PFSK-1 (cell line): ENCODE measurements around the gene BTN1A1.

Experiments used
- FOXP2 ChIP-seq: optimal IDR thresholded peaks from 2 replicates; pipeline ENCODE3; 2011; ENCODE audit warnings: borderline replicate concordance, control low read depth, inconsistent platforms; ENCODE audit not compliant: insufficient read depth; ENCODE audit errors: extremely low read length, extremely low read depth
- POLR2AphosphoS5 ChIP-seq: IDR thresholded peaks from 2 replicates; pipeline ENCODE4 v1.6.1; 2012; ENCODE audit warnings: low read depth, mild to moderate bottlenecking, control low read depth, low read length, moderate library complexity
- SIN3A ChIP-seq: IDR thresholded peaks from 2 replicates; pipeline ENCODE4 v1.6.1; 2012; ENCODE audit warnings: mild to moderate bottlenecking, low read length, moderate library complexity, borderline replicate concordance; ENCODE audit not compliant: insufficient read depth
- TAF1 ChIP-seq: IDR thresholded peaks from 2 replicates; pipeline ENCODE4 v1.6.1; 2012; ENCODE audit warnings: low read length, control low read depth, borderline replicate concordance; ENCODE audit not compliant: insufficient read depth
- TF ChIP-seq, protein P1 (sequence below), 2 experiments: IDR thresholded peaks; 2 replicates each; pipeline versions ENCODE4 v1.6.1 to v1.8.0; 2011 to 2012; ENCODE audit warnings: low read depth in 2 of 2, low read length in 2 of 2, control low read depth in 1 of 2, inconsistent platforms in 1 of 2, mild to moderate bottlenecking in 1 of 2, moderate library complexity in 1 of 2; ENCODE audit not compliant: insufficient read depth in 1 of 2

The BTN1A1 gene

DNA sequence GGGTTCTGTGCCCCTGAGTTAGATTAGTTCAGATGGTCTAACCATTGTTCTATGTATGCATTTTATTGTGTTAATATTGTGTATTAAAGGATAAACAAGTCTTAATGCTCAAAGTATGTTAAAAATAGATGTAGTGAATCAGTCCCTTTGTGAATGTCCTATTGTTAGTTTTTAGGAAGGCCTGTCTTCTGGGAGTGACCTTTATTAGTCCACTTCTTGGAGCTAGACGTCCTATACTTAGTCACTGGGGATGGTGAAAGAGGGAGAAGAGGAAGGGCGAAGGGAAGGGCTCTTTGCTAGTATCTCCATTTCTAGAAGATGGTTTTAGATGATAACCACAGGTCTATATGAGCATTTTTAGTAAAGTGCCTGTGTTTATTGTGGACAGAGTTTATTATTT is 25.7 kb downstream of the BTN1A1 start:
- no peak for TF ChIP-seq FOXP2
- TF ChIP-seq SIN3A: no peak
- no peak for TF ChIP-seq POLR2AphosphoS5
- TF ChIP-seq TAF1: no peak
- TF ChIP-seq, protein P1, sequence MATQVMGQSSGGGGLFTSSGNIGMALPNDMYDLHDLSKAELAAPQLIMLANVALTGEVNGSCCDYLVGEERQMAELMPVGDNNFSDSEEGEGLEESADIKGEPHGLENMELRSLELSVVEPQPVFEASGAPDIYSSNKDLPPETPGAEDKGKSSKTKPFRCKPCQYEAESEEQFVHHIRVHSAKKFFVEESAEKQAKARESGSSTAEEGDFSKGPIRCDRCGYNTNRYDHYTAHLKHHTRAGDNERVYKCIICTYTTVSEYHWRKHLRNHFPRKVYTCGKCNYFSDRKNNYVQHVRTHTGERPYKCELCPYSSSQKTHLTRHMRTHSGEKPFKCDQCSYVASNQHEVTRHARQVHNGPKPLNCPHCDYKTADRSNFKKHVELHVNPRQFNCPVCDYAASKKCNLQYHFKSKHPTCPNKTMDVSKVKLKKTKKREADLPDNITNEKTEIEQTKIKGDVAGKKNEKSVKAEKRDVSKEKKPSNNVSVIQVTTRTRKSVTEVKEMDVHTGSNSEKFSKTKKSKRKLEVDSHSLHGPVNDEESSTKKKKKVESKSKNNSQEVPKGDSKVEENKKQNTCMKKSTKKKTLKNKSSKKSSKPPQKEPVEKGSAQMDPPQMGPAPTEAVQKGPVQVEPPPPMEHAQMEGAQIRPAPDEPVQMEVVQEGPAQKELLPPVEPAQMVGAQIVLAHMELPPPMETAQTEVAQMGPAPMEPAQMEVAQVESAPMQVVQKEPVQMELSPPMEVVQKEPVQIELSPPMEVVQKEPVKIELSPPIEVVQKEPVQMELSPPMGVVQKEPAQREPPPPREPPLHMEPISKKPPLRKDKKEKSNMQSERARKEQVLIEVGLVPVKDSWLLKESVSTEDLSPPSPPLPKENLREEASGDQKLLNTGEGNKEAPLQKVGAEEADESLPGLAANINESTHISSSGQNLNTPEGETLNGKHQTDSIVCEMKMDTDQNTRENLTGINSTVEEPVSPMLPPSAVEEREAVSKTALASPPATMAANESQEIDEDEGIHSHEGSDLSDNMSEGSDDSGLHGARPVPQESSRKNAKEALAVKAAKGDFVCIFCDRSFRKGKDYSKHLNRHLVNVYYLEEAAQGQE (IDR thresholded peaks at IDR 0.05; ENCODE audit: insufficient read depth in 1 of 2, low read depth in 2 of 2, low read length in 2 of 2): no peak

DNA sequence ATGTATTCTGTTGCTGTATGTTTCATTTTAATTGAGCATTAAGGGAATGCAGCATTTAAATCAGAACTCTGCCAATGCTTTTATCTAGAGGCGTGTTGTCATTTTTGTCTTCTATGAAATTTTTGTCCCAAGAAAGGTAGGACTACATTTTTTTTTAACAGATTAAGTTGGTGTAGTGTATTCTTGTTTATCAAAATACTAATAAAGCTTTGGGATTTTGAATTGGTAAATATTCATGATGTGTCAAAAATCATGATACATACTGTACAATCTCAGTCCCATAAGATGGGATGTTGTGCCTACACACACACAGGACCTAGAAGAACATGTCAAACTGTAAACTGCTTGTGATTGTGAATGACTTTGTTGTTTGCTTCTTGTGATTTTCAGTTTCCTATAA is 26.8 kb downstream of the BTN1A1 start:
- TF ChIP-seq POLR2AphosphoS5 (no peak), FOXP2 (no peak), SIN3A (no peak), TAF1 (no peak)
- TF ChIP-seq, protein P1 (IDR thresholded peaks at IDR 0.05; ENCODE audit: insufficient read depth in 1 of 2, low read depth in 2 of 2, low read length in 2 of 2): no peak

DNA sequence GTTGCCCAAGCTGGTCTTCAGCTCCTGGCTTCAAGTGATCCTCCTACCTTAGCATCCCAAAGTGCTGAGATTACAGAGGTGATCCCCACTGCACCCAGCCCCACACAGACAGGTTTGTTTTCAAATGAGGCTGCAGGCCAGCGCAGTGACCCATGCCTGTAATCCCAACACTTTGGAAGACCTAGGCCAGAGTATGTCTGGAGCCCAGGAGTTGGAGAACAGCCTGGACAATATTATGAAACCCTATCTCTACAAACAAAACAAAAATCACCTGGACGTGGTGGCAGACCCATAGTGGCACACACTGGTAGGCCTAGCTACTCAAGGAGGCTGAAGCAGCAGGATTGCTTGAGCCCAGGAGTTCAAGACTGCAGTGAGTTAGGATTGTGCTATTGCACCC is 30.1 kb downstream of the BTN1A1 start:
- TF ChIP-seq, protein P1 (IDR thresholded peaks at IDR 0.05; ENCODE audit: insufficient read depth in 1 of 2, low read depth in 2 of 2, low read length in 2 of 2): no peak
- TF ChIP-seq TAF1 (no peak), POLR2AphosphoS5 (no peak), FOXP2 (no peak), SIN3A (no peak)

DNA sequence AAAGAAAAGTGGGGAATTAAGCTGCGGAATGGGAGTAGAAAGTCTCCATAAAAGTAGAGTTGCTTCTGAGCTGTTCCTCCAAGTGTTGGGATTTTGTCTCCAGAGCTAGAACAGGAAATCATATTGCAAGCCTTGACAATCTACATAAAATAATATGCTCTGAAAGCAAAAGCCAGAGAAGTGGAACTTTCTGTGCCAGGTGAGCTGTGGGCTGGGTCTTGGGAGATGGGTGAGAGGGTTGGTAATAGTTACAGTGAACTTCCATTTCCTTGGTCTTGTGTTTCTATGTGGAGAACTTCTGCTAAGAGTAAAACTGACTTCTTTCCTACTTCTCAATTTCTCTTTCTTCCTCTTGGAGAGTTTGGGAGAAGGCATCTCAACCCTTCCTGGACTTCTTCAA is 31.8 kb downstream of the BTN1A1 start:
- no peak for TF ChIP-seq TAF1

DNA sequence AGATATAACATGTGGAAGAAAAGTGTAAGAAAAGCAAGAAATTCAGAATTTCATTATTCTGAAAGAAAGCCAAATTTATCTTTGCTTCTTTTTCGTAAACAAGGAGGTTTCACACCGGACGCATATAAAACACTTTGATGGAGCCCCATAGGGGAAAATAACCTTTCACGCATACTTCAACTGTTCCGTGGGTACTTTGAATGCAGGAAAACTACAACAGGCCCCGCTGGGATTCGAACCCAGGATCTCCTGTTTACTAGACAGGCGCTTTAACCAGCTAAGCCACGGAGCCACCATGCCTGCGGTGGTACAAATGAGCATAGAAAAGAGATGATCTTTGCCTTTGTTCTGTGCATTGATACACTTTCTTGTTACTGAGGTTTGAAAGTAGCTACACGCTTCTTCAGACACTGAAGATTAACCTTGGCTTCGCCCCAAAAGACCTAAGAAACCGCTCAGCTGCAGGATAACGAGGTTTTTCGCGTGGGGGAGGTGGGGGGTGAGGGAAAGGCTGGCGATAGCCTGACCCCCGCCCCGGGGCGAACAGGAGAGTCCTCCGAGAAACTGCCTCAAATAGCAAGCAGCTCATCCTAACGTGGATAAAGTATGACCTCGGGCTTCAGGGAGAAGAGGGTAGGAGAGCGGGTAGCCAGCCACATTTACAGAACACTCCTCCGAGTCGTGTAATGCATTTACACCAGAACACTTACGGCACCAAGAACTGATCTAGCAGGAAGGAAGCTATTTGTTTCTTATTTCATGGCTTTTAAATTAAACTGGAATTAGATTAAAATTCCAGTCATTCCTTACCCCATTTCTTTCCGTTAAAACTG is 32.8 kb downstream of the BTN1A1 start:
- TF ChIP-seq, protein P1 (IDR thresholded peaks at IDR 0.05; ENCODE audit: insufficient read depth in 1 of 2, low read depth in 2 of 2, low read length in 2 of 2): no peak
- TF ChIP-seq FOXP2 (no peak), SIN3A (no peak), POLR2AphosphoS5 (no peak), TAF1 (no peak)
